Fibroblast of pulmonary artery (primary cell): Measurements from ENCODE around the gene KLHL40.

Experiments used
- DNase-seq: peaks from one replicate; pipeline ENCODE4 v3.0.0-alpha.2; 2010; ENCODE audit warnings: low read depth
- H3K4me3 ChIP-seq: replicated peaks from 2 replicates; pipeline ENCODE4 v1.5.1; 2011; ENCODE audit warnings: low read depth, mild to moderate bottlenecking, control low read depth, low read length, moderate library complexity
- CTCF ChIP-seq: IDR thresholded peaks from 2 replicates; pipeline ENCODE4 v1.5.1; 2011; ENCODE audit warnings: mild to moderate bottlenecking, control low read depth, low read length, inconsistent platforms; ENCODE audit errors: missing control alignments

The KLHL40 gene

DNA sequence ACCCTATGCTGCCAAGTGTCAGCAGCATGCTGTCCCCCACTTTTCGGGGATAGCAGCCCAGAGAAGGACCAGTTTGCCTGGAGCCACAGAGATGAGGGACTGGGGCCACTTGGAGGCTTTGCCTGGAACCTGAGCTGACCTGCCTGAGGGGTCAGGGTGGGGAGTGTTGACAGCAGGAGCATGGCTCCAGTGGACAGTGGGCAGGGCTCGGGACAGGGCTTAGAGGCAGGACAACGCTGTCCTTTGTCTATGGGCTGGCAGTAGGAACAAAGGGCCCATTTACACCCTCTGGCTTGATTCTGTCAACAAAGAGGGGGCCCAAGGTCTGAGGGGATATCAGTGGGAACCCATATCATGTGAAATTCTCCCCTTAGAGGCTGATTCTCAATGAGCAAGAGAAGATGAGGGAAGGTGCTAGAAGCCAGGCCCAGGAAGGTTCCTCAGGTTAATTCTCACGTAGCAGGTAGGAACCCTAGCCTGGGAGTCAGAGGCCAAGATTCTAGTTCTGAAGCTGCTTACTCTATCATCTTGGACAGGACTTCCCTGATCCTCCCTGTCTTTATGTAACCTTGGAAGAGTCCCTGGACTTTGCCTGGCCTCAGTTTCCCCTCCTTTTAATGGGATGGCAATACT lies 47.0 kb downstream of the KLHL40 start:
- TF ChIP-seq CTCF = no peak
- no peak overlapping the region for H3K4me3 ChIP-seq
- DNase-seq = no peak

DNA sequence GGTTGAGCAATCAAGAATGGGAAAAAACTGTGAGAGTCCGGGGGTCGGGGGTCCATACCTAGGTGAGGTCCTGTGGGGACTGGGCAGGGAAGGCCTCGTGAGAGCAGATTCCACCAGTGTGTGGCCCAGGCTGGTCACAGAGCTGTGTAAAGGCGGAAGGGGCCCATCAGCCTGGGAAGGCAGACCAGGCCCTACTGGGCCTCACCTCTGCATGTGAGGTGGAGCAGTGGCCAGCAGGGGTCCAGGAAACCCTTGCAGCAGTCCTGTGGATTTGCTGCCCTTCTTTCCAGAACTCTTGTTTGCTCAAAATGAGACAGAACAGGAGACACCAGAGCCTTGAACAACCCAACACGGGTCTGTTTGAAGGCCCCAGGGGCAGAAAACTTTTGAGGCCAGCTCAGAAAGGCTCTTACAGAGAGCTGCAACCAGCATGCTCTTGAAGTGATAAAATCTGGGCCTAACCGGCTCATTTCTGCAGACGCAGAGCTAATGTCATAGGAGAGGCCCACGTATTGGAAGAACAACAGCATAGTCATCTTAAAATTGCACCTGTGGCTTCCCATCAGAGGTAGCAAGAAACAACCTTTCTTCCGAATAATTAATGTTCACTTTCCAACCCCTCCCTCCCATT lies 47.6 kb downstream of the KLHL40 start:
- no peak for DNase-seq

GRCh38 chr3:42733501-42734262 lies 48.3 kb downstream of the KLHL40 start:
- H3K4me3 ChIP-seq = no peak overlapping the region

More for the DNA sequence above, 47.6 kb downstream of the KLHL40 start:
- H3K4me3 ChIP-seq = no peak overlapping the region
- TF ChIP-seq CTCF = peak; percentile 7

GRCh38 chr3:42734263-42734860 lies 49.0 kb downstream of the KLHL40 start:
- no peak overlapping the region for H3K4me3 ChIP-seq
- no peak for DNase-seq
- TF ChIP-seq CTCF = no peak

More at GRCh38 chr3:42733501-42734262, 48.3 kb downstream of the KLHL40 start:
- no peak for TF ChIP-seq CTCF
- no peak for DNase-seq

GRCh38 chr3:42735019-42735418 lies 49.7 kb downstream of the KLHL40 start:
- H3K4me3 ChIP-seq = no peak overlapping the region
- no peak for TF ChIP-seq CTCF
- no peak for DNase-seq

GRCh38 chr3:42735615-42736014 lies 50.3 kb downstream of the KLHL40 start:
- no peak overlapping the region for H3K4me3 ChIP-seq
- no peak for DNase-seq
- TF ChIP-seq CTCF = no peak
